OCI-LY1 (cell line): Measurements from ENCODE around the gene LHX5.

ENCODE experiments used
- H2AFZ ChIP-seq: fragments of 200-600 bp; sonication (generic), shearing (Covaris generic); 2 replicates; pipeline ENCODE4 v1.6.0; 2014; ENCODE audit warnings: antibody characterized with exemption, mild to moderate bottlenecking, low read length
- H3F3A ChIP-seq: fragments of 200-600 bp; sonication (generic), shearing (Covaris generic); 2 replicates; pipeline ENCODE4 v1.6.0; 2014; ENCODE audit warnings: mild to moderate bottlenecking, antibody characterized with exemption, low read length, moderate library complexity; ENCODE audit not compliant: insufficient read depth
- H3K27ac ChIP-seq: fragments of 200-600 bp; sonication (generic); 2 replicates; pipeline ENCODE4 v1.5.1; 2014; ENCODE audit warnings: low read length, mixed run types, mild to moderate bottlenecking, low read depth; ENCODE audit not compliant: poor library complexity, severe bottlenecking
- H3K27me3 ChIP-seq: fragments of 200-600 bp; sonication (generic); 2 replicates; pipeline ENCODE4 v1.6.0; 2014; ENCODE audit warnings: antibody characterized with exemption, mild to moderate bottlenecking, low read length, moderate library complexity; ENCODE audit not compliant: insufficient read depth
- H3K36me3 ChIP-seq: fragments of 200-600 bp; sonication (generic); 2 replicates; pipeline ENCODE4 v1.6.1; 2014; ENCODE audit warnings: mild to moderate bottlenecking, antibody characterized with exemption, low read length, moderate library complexity, mixed read lengths; ENCODE audit not compliant: insufficient read depth
- H3K4me1 ChIP-seq: fragments of 200-600 bp; sonication (generic); 2 replicates; pipeline ENCODE4 v1.5.1; 2014; ENCODE audit warnings: mild to moderate bottlenecking, low read length, moderate library complexity; ENCODE audit not compliant: insufficient read depth, severe bottlenecking
- H3K4me2 ChIP-seq: fragments of 200-600 bp; sonication (generic), shearing (Covaris generic); 2 replicates; pipeline ENCODE4 v1.6.1; 2014; ENCODE audit warnings: low read length
- H3K4me3 ChIP-seq: fragments of 200-600 bp; sonication (generic); 2 replicates; pipeline ENCODE4 v1.5.1; 2014; ENCODE audit warnings: low read length, low read depth, mild to moderate bottlenecking, mixed read lengths; ENCODE audit not compliant: poor library complexity, severe bottlenecking
- H3K79me2 ChIP-seq: fragments of 200-600 bp; shearing (Covaris generic); 2 replicates; pipeline ENCODE4 v1.6.1; 2016; ENCODE audit warnings: mixed run types, low read length, mixed read lengths; ENCODE audit not compliant: insufficient read depth
- H3K9ac ChIP-seq: fragments of 200-600 bp; sonication (generic), shearing (Covaris generic); 2 replicates; pipeline ENCODE4 v1.6.1; 2014; ENCODE audit warnings: mild to moderate bottlenecking, low read length, mixed read lengths
- H3K9me2 ChIP-seq: fragments of 200-600 bp; sonication (generic), shearing (Covaris generic); 2 replicates; pipeline ENCODE4 v1.6.1; 2014; ENCODE audit warnings: low read depth, mild to moderate bottlenecking, low read length, mixed read lengths
- H3K9me3 ChIP-seq: fragments of 200-600 bp; shearing (Covaris generic); 2 replicates; pipeline ENCODE4 v1.6.1; 2014; ENCODE audit warnings: low read length, mixed read lengths
- H4K20me1 ChIP-seq: fragments of 200-600 bp; sonication (generic), shearing (Covaris generic); 2 replicates; pipeline ENCODE4 v1.6.0; 2016; ENCODE audit warnings: mild to moderate bottlenecking, low read length; ENCODE audit not compliant: insufficient read depth
- EZH2 ChIP-seq: fragments of 200-600 bp; sonication (generic), shearing (Covaris generic); IDR thresholded peaks from 2 replicates; pipeline ENCODE4 v1.8.0; 2017; ENCODE audit warnings: borderline replicate concordance, mixed run types, mild to moderate bottlenecking, antibody characterized with exemption, low read length, moderate library complexity, mixed read lengths
- TF ChIP-seq, protein P1 (sequence below): fragments of 200-600 bp; sonication (generic), shearing (Covaris generic); IDR thresholded peaks from 2 replicates; pipeline ENCODE4 v1.5.1; 2017; ENCODE audit warnings: mild to moderate bottlenecking, antibody characterized with exemption, low read length, moderate library complexity, mixed read lengths

LHX5 gene

DNA sequence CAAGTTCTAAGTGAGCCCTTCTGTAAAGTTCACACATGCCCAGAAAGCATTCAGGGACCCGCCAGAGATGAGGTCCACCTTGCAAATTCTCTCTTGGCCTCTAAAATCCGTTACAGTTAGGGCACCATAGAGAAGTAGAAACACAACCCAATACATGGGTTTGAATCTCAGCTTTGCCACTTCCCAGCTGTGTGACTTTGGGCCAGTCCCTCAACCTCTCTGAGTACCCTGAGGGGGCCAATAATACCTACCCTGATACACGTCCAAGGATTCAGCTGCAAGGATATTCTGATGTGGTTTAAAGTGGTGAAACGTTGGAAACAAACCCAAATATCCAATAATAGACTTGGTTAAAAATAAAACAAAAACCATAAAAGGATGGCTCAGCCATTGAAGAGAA, 11.7 kb downstream of the LHX5 start:
- Histone ChIP-seq H3K9ac (no peak overlapping the region), H3K79me2 (no peaks in the 10 kb centered on the region), H3K4me1 (peaks cover 7% of the 10 kb centered on the region), H3K9me3 (no peaks in the 10 kb centered on the region), H3K27ac (no peak overlapping the region), H3K4me2 (no peak overlapping the region), H3K27me3 (no peaks in the 10 kb centered on the region), H3F3A (no peaks in the 10 kb centered on the region), H2AFZ (no peak overlapping the region), H4K20me1 (no peaks in the 10 kb centered on the region), H3K9me2 (no peaks in the 10 kb centered on the region), H3K4me3 (no peak overlapping the region), H3K36me3 (no peaks in the 10 kb centered on the region)
- no peak for TF ChIP-seq EZH2
- TF ChIP-seq, protein P1, sequence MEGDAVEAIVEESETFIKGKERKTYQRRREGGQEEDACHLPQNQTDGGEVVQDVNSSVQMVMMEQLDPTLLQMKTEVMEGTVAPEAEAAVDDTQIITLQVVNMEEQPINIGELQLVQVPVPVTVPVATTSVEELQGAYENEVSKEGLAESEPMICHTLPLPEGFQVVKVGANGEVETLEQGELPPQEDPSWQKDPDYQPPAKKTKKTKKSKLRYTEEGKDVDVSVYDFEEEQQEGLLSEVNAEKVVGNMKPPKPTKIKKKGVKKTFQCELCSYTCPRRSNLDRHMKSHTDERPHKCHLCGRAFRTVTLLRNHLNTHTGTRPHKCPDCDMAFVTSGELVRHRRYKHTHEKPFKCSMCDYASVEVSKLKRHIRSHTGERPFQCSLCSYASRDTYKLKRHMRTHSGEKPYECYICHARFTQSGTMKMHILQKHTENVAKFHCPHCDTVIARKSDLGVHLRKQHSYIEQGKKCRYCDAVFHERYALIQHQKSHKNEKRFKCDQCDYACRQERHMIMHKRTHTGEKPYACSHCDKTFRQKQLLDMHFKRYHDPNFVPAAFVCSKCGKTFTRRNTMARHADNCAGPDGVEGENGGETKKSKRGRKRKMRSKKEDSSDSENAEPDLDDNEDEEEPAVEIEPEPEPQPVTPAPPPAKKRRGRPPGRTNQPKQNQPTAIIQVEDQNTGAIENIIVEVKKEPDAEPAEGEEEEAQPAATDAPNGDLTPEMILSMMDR, result no peak

DNA sequence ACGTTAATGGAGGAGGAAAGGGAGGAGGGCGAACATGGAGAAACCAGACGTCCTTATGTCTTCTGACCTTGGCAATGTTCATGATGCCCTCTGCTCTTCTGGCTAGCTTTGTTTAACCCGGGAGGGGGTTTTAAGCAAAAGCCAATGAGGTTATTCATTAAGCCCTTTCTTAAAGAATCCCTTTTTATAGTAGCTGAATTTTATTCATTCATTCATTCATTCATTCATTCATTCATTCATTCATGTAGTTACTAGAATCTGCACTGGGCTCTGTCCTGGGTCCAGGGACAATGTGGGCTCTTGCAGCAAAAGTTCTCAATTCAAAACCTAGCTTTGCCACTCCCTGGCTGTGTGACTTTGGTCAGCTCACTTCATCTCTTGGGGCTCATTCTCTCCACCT, 14.0 kb downstream of the LHX5 start:
- no peak overlapping the region for H3K9ac ChIP-seq
- no peaks in the 10 kb centered on the region for H4K20me1 ChIP-seq
- H3K4me3 ChIP-seq, result no peak overlapping the region
- H3K79me2 ChIP-seq, result no peaks in the 10 kb centered on the region
- H3K4me1 ChIP-seq, result peaks cover 7% of the 10 kb centered on the region
- H3K4me2 ChIP-seq, result no peak overlapping the region
- no peak overlapping the region for H3K27ac ChIP-seq
- H2AFZ ChIP-seq, result no peak overlapping the region
- no peak for TF ChIP-seq EZH2
- TF ChIP-seq, protein P1, result no peak
- H3K9me2 ChIP-seq, result no peaks in the 10 kb centered on the region
- no peaks in the 10 kb centered on the region for H3K9me3 ChIP-seq
- no peaks in the 10 kb centered on the region for H3F3A ChIP-seq
- no peaks in the 10 kb centered on the region for H3K36me3 ChIP-seq
- no peaks in the 10 kb centered on the region for H3K27me3 ChIP-seq

DNA sequence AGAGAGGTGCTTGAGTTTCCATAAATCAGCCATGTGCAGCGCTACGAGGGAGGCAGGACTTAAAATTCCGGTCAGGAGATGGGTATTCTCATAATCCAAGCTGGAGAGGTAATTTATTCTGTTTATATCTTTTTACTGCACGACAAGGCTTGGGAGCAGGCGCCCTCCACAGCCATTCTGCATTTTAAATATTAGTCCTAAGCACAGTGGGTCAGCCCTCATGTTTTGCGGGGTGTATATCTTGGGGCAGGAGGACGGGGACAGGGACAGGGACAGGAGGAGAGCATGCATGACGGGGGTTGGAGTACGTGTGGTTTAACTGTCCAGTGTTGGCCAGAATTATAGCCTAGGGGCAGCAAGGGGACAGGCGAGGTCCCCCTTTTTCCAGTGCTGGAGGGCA, 14.5 kb downstream of the LHX5 start:
- no peak overlapping the region for H3K4me2 ChIP-seq
- H3K9me2 ChIP-seq, result no peaks in the 10 kb centered on the region
- H3K9me3 ChIP-seq, result no peaks in the 10 kb centered on the region
- H3K27ac ChIP-seq, result no peak overlapping the region
- H4K20me1 ChIP-seq, result no peaks in the 10 kb centered on the region
- no peaks in the 10 kb centered on the region for H3K36me3 ChIP-seq
- H2AFZ ChIP-seq, result no peak overlapping the region
- no peak overlapping the region for H3K4me3 ChIP-seq
- H3F3A ChIP-seq, result no peaks in the 10 kb centered on the region
- TF ChIP-seq, protein P1, result no peak
- TF ChIP-seq EZH2, result no peak
- H3K79me2 ChIP-seq, result no peaks in the 10 kb centered on the region
- no peak overlapping the region for H3K9ac ChIP-seq
- peaks cover 7% of the 10 kb centered on the region for H3K4me1 ChIP-seq
- no peaks in the 10 kb centered on the region for H3K27me3 ChIP-seq
